HG03469 (cell line): ENCODE measurements around the gene DTHD1.

Experiments used
- ATAC-seq: cut with Tn5 transposase; IDR thresholded peaks from one replicate; pipeline ENCODE4 v1.9.1; 2021; ENCODE audit warnings: mild to moderate bottlenecking, moderate library complexity, moderate number of reproducible peaks; ENCODE audit not compliant: unreplicated experiment

Gene DTHD1

DNA sequence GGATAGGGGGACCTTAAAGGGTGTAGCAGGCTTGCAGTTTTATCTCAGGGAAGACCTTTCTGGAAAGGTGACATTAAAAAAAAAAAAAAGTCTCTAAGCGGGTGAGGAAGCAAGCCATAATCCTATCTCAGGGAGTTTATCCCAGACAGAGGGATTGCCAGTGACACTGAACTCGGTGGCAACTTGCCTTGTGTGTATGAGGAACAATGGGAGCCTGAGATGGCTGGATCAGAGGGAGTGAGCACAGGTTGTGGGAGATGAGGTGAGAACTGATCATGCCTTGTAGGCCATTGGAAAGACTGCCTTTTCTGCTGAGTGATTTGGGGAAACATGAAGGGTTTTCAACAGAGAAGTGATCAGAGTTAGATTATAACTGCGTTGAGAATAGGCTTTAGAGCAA lies 31.1 kb downstream of the DTHD1 start:
- ATAC-seq, result no peak

DNA sequence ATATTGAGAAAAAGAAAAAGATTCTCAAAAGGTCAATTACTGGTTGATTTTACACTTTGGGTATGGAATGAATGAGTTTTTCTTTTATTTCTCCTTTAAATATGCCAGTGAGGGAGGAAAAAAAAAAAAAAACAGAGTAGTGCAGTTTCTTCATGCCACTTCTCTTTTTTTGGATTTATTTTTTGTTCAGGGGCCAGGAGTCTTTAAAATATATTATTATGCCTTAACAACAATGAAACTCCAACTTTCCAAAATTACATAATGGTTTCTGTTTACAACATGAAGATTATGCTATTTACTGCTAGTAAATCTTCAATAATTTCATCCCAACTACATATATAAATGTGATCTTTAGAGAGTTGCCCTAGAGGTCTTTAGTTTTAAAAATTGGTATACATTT lies 31.9 kb downstream of the DTHD1 start:
- ATAC-seq, result no peak

DNA sequence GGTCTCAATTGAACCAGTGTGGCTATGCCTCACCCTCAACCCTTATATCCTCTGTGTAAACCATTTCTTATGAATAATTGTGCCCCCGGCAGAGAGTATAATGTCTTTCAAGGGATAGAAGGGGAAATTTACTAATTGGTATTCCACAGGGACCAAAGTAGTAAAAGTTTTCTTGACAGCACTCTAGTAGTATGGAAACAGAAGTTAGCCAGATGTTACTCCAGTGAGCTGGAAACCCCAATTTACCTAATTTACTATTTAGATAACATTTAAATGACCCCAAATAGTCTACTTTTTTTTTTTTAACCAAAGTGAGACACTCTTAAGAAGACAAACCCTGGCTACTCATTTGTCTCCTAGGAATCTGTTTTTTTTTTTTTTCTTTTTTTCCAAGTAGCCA lies 32.3 kb downstream of the DTHD1 start:
- ATAC-seq, result no peak

DNA sequence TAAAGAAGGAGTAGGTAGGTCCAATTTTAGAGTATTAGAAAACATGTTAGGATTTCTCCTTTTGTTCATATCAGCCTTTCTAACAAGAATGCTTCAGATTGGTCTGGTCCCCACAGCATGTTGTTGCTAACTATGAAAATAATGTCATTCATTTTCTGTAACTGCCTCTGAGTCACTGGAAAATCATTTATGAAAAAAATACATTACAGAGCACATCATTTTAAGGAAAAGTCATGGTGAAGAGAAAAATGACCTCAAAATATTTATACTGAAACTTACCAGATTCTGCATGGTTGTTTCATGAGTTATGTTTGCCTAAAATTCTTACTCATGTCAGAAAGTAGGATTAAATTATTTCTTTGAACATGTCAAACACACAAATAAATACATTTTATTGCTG lies 35.2 kb downstream of the DTHD1 start:
- ATAC-seq, result no peak

DNA sequence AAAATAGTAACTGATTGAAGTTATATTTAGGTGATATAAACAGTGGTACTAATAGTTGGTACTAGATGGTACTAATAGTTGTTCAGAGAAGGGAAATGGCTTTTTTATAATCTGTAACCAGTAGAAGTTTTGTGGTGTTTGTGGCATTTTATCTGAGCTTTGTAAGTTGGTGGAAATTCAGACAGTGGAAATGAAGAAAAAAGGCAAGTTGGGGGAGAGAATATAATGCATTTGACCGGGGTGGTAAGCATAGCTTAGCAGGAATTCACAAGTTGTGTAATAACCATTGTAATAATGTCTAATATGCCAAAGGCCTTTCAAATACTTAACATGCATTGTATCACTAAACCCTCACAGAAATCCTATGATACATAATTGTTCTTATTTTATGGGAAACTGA lies 36.3 kb downstream of the DTHD1 start:
- ATAC-seq, result no peak

DNA sequence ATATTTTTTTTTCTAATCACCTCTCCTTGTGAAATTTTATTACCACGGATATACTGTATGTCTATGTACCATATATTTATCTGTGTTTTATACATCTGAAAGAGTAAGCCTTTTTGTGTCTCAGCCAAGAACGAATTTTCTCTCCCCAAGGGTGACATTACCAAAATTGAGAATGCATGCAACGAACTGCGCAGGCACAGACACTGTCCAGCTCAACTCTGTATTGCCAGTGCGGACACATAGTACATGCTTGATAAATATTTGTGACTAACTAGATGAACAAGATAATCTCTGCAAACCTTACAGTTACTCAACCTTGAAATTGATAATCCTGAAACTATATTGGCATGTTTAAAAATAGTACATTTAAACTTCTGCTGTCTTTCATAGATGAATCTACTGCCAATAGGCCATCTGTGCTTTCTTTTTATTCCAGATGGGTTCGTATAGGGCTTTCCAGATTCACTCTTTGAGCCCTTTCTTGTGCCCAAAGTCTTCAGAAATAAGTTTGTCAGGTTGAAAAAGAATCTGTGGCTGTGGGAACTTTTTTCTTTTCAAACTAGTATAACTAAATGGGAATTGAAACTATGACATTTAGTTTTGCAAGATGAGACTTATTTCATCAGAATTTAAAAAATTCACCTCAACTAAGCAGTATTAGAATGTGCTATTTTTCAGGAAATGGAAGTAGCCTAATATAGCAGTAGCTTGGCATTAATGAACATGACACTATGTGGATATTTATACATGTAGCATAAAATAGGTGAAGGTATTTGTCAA lies 38.9 kb downstream of the DTHD1 start:
- peak; percentile 30 for ATAC-seq

DNA sequence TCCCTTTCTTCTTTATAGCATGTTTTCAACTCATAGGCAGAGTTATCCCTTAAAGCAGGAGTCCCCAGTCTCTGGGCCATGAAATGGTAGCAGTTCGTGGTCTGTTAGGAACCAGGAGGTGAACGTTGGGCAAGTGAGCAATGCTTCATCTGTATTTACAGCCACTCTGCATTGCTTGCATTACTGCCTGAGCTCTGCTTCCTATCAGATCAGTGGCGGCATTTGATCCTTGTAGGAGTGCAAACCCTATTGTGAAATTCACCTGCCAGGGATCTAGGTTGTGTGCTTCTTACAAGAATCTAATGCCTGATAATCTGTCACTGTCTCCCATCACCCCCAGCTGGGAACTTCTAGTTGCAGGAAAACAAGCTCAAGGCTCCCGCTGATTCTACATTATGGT lies 39.8 kb downstream of the DTHD1 start:
- no peak for ATAC-seq

DNA sequence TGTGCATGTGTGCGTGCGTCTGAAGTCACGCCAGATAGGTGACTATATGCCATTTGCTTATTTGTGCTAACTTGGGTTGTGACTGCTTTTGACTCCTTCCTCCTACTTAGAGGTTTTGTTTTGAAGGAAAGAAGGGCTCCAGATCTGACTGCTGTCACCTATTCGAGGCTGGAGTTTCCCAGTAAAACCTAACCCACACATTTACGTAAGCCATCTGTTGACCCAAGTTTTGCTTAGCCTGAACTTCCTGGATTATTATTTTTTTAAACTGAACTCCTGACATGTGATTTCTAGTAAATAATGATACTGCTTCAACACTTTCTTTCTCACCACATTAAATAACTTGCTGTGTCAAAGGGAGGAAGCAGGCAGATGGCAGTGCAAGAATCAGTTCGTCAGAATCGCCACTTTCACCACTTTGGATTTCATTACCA lies 41.5 kb downstream of the DTHD1 start:
- no peak for ATAC-seq

DNA sequence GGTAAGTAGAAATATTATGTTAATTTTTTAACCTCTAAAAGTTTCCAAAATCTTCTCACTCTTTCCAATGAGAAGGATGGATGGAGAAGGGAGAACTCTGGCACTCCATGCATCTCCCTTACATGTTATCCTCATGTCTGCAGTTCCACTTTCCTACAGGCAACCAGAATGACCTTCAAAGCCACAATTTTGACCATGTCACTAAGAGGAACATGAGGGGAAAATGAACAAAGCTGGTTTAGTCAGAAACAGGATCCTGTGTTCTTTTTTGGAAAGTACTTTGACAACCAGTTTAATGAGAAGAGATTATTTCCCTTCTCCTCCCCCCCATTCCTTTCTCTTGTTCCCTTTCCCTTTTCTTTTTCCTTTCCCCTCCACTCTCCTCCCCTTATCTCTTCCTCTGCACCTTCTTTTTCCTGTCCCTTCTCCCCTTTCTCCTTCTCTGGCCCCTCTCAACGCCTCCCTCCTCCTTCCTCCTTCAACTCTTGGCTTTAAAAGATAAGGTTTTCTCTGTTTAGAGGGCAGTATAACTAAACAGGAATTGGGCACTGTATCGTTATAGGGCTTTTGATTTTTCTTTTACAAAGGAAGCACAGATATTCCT lies 42.5 kb downstream of the DTHD1 start:
- no peak for ATAC-seq

DNA sequence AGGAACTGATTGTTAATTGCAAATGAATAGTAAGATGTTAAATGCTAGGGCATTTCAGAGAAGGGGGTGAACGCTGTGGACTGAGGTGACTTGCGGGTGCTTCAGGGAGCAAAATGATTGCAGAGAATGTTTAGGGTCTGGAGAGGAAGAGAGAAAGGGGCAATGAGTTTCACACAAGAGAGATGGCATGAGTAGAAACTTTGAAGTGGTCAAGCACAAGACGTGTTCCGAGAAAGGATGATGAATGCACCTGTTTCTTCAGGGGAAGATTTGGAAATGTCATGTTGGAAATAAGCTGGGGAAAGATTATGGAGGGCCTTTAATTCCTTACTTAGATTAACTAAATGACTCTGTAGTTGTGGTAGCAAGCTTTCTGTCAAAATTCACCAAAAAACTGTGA lies 43.4 kb downstream of the DTHD1 start:
- ATAC-seq, result no peak

DNA sequence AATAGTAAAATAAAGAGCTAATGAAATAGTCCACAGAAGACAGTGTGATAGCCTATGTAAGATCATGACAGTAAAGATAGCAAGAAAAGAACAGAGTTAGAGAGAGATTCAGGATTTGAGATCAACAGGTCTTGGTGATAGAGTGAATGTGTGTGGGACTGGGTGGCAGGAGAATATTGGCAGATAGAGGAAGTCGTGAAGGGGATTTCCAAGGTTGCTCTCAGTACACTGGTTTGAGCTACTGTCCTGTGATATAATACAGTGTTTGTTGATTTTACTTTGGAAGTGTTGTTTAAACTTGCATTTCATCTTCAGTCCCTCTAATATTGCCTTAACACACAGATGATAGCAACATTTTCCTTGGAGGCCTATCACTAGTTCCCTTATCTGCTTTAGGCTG lies 44.1 kb downstream of the DTHD1 start:
- peak; percentile 81 for ATAC-seq

DNA sequence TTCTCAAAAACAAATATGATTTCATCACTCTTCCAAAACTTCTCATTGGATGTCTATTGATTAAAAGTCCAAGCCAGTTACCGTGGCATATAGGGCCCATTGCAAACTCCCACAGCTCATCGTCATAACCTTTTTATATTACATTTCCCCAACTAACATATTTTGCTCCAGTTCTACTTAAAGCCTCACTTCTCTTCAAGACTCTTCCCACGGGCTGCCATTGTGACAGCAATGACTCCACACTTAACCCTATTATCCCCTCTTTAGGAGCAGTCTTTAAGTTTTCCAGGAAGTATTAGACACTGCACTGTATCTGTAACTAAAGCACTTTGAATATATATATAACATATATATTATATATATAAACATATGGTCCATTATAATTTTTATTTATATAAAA lies 44.5 kb downstream of the DTHD1 start:
- ATAC-seq, result no peak

DNA sequence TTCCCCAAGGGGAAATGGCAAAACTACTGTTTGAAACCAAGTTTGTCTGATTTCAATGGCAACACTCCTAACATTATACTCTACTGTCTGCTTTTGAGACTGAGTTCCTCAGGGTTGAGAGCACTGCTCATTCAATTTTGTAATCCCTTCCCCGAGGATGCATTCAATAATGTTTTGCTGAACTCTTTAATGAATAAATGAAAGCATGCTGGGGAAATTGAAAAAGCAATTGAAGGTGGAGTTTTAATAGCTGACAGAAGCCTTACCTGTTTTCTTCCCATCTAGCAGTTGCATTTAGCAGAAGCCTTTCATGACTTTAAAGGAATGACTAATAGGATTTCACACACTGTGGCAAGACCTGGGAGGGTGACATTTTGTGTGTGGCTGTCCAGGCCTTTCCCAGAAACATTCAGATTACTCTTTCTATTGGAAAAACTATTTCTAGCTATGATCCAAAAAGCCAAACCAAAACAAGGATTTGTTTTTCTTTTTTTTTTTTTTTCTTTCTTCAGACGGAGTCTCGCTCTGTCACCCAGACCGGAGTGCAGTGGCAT lies 45.1 kb downstream of the DTHD1 start:
- no peak for ATAC-seq

DNA sequence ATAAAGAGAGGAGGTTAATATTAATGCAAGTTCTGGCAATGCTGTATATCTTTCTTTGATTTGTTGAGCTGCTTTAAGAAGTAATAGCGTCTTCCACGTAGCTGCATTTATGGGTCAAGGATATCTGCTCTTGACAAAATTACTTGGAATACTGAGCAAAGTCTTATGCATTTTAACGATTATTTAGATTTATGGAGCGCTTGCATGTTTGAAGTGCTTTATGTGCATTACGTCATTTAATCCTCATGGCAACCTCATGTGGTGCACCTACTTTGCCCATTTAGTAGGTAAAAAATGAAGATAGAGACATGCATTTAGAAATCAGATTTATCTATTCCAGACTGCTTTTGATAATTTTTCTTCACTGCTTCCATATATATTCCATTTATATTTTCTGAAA lies 46.0 kb downstream of the DTHD1 start:
- ATAC-seq, result no peak

DNA sequence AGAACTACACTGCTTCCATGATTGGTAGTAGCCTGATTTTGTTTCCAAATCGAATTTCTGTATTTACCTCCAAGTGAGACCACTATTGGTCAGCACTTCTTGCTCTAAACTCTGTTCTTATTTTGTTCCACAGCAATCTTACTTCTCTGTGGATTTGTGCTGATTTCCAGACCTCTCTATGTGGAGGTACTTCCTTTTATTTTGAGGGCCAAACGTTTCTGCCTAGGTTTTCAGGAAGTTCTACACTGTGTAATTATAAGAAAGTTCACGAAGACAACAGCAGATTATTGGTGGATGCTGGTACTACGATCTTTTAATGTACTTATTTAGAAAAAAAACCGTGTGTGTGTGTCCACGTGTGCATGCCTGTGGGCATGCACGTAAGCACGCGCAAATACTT lies 46.7 kb downstream of the DTHD1 start:
- no peak for ATAC-seq

DNA sequence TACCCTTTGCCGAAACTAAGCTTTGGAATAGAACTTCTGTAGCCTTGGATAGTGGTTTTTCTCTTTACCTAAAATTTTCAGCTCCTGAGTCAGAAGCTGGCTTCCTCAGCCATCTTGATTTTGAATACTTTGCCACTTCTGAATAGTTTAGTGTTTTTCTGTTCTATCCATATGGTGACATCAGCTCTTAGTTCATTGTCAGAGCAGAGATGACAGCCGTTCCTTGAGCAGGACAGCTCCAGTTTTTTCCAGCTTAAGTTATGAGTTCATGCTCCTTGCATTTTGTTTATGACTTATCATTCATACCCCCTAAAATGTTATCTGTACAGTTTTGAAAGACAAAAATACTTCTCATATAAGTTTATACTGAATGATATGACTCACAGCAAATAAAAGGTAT lies 47.8 kb downstream of the DTHD1 start:
- ATAC-seq, result no peak

DNA sequence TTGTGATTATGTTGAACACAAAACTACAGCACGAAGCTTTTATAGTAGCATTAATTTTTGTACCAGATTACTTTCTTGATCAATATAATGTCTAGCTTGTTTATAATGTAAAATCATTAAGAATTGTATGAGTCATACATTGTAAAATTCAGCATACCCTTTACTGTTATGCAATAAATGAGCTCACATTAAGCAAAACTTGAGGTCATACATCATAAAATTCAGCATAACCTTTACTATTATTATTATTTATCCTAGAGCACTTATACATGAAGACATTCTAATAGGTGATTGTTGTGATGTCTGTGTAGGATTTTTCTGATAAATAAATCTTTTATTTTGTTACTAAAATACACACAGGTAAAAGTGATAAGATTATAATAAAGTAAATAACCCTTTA lies 49.4 kb downstream of the DTHD1 start:
- ATAC-seq, result no peak

DNA sequence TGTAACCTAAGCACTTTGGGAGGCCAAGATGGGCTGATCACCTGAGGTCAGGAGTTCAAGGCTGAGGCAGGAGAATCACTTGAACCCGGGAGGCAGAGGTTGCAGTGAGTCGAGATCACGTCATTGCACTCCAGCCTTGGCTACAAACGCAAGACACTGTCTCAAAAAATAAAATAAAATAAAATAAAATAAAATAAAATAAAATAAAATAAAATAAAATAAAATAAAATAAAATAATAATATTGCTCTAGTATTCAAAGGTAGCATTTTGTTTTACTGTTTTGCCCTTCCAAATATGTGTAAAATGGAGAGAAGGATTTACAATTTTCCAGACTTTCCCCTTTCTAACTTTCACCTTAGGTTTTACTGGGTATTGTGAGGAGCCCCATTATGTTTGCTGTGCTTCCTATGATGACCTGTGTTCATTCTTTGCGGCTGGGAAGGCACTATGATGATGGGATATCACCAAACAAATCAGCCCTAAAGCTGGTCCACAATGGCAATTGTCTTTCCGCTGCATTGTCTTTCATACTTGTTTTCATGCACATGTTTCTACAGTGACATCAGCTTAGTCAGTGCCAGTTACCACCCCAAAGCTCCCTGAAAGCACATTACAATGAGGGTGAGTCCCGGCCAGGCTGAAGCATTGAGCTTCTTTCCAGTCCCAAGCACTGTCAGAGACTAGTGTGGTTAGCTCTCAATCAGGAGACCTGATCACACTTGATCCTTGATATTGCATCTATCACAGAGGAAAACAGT lies 50.8 kb downstream of the DTHD1 start:
- peak; percentile 50 for ATAC-seq

DNA sequence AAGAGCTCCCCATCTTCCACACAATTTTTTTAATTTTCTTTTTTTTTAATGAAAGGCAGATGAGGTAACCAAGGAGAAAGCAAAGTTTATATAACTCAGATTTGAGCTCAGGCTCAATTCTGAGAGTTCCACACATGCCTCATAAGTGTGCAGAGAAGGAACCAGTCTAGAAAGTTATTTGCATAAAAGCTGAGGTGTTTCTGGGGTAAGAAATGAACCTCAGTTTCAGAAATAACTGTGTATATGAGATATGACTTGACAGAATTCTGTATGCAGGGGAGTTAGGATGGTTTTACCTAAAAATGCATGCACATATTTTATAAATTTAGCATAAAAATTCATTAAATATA lies 51.3 kb downstream of the DTHD1 start:
- peak; percentile 99 for ATAC-seq

DNA sequence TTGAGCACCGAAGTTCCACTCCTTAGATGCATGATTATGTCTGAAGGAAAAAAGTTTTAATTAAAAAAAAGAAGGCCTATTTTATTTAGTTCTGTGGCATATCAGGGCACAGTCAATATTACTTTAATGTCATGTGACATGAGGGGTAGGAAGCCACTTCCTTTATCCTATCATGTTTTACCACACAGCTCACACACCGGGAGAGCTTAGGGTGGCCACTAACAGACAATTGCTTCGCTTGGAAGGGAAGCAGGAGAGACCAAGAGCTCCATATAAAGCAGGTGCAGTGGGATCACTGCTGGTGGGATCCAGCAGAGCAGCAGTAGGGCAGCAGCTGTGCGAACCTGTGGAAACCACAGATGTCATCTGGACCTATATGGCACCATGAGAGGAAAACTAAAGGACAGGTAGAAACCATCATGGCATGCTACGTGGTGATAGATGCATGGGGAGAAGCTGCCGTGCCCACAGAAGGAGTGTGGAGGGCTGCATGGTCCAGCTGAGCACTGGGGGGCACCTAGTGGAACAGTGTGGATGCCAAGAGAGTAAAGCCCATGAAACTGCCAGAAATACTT lies 52.0 kb downstream of the DTHD1 start:
- no peak for ATAC-seq

DNA sequence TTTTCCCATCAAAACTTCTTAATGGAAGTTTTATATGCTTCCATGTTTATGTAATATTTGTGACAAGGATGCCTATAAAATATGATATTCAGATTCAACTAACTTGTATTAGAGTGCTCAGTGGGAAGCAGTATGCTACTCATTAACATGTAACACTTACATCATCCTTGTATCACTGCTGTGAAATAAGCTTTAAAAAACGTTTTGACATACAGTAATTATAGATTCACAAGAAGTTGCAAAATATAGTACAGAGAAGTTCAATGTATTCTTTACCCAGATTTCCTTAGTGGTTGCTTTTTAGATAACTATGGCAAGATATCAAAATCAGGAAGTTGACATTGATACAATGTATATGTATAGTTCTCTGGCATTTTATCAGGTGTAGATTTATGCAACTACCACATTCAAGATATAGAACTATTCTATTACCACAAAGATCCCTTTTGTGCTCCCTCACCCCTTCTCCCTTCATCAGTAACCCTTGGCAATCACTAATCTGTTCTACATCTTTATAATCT lies 56.3 kb downstream of the DTHD1 start:
- ATAC-seq, result no peak
